ENCODE measurements around the gene RABEP2.
"Not testable (repeated sequence)": the region's sequence is repeated elsewhere in the genome, so short reads cannot be mapped to it uniquely, and the experiment has no call there.

RABEP2 gene

DNA sequence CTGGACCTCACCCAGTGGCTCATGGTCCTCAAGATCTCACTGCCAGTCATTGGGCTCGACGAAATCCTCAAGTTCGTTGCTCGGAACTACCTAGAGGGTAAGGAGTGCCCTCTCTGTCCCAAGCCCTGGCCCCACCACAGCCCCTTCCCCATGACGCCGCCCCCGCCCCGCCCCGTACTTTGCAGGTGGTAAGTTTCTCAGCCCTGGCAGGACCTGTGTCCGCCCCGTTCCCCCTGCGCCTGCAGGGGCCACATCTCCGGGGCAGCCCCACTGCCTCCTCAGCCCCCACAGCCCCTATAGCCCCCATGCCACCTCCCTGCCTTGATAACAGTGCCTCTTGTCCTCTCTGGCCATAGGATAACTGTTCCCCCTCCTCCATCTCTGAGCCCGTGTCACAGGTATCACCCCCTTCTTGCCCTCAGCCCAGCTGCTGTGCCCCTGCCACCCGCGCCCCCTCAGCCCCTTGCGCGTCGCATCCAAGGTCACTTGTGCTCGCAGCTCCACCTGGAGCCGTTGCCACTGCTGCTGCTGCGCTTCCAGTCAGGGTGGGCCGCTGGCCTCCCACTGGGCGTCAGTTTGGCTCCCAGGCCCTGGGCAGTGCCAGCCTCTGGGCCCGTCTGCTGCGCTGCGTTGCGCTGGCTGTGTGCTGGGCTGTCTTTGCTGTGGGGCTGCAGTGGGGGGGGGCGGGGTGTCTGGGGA lies 21.5 kb downstream of the RABEP2 start:
- no peak for DNase-seq (ENCODE audit: low read depth, low spot score)

DNA sequence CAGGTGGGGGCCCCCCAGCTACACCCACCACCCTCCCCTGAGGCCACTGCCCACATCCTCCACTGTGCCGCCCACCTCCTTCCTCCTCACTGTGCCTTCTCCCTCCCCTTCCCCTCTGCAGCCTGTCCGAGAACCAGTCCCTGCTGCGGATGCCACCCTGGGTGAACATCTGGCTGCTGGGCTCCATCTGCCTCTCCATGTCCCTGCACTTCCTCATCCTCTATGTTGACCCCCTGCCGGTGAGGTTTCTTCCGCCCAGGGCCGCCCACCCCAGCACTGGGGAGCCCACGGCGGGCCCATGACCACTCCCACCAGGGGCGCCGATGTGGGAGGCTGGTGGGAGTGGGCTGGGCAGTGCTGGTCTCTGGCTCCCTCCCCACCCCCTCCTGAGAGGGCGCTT lies 22.1 kb downstream of the RABEP2 start:
- no peak for DNase-seq (ENCODE audit: low read depth, low spot score)

DNA sequence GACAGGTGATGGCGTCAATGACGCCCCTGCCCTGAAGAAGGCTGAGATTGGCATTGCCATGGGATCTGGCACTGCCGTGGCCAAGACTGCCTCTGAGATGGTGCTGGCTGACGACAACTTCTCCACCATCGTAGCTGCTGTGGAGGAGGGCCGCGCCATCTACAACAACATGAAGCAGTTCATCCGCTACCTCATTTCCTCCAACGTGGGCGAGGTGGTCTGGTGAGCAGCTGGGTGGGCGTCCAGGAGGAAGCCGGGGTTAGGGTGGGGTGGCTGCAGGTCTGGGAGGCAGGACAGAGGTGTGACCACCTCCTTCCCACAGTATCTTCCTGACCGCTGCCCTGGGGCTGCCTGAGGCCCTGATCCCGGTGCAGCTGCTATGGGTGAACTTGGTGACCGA lies 23.2 kb downstream of the RABEP2 start:
- DNase-seq (ENCODE audit: low read depth, low spot score): no peak

DNA sequence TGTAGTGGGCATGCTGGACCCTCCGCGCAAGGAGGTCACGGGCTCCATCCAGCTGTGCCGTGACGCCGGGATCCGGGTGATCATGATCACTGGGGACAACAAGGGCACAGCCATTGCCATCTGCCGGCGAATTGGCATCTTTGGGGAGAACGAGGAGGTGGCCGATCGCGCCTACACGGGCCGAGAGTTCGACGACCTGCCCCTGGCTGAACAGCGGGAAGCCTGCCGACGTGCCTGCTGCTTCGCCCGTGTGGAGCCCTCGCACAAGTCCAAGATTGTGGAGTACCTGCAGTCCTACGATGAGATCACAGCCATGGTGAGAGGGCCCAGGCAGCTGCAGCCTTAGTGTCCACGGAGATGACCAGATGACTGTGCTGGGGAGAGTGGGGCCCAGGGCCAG lies 24.4 kb downstream of the RABEP2 start:
- no peak for DNase-seq (ENCODE audit: low read depth, low spot score)

DNA sequence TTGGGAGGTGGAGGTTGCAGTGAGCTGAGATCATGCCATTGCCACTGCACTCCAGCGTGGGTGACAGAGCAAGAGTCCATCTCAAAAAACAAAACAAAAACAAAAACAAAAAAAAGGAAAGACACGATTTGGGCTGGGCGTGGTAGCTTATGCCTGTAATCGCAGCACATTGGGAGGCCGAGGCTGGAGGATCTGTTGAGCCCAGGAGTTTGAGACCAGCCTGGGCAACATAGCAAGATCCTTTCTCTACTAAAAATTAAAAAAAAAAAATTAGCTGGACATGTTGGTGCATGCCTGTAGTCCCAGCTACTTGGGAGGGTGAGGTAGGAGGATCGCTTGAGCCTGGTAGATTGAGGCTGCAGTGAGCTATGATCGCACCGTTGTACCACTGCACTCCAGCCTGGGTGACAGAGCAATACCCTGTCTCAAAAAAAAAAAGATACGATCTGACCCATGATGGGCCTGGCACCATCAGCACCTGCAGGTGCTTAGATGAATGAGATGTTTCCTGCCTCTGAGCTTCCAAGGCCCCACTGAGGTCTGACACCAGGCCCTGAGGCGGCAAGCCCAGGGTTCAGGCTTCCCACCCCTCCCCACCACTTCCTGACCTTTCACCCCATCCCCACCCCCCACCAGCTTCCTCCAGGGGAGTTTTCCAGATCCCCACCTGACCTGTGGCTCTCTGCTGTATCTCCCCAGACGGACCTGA lies 25.0 kb downstream of the RABEP2 start:
- DNase-seq (ENCODE audit: low read depth, low spot score): no peak

DNA sequence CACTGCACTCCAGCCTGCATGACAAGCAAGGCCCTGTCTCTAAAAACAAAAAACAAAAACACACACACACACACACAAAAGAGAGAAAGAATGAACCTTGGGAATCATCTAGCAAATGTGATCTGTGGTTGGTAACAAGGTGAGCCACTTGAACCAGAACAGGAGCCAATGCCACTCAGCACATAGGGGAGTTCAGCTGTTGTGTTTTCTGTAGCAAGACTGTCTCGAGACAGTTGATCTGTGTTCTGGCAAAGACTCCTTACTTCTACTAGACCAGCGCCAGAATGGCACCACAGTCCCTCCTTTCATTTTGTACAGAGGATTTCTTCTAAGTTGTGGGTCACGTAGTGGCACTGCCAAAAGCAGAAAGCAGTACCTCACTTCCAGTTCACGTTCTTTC lies 26.1 kb downstream of the RABEP2 start:
- no peak for DNase-seq (ENCODE audit: low read depth, low spot score)

DNA sequence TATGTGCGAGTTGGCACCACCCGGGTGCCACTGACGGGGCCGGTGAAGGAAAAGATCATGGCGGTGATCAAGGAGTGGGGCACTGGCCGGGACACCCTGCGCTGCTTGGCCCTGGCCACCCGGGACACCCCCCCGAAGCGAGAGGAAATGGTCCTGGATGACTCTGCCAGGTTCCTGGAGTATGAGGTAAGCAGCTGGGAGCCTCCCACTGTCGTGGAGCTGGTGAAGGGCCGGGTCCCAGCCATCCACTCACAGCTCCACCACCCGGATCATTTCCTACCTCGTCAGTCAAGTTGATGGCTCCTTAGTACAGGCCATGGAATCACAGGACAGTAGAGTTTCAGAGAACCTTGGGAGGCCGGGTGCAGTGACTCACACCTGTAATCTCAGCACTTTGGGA lies 26.8 kb downstream of the RABEP2 start:
- DNase-seq (ENCODE audit: low read depth, low spot score): no peak

DNA sequence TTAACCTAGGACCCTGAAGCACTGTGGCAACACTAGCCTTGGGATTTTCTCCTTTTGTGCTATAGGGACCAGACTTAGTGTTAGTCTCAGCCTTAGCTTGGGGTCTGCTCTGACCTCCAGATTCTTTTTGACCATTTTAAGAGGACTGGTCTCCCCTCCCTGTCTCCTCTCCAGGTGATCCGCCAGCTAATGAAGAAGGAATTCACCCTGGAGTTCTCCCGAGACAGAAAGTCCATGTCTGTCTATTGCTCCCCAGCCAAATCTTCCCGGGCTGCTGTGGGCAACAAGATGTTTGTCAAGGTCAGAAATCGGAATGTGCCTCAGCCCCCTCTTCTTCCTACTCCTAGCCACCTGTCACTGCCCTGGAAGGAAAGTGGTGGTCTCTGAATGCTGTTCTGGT lies 27.2 kb downstream of the RABEP2 start:
- no peak for DNase-seq (ENCODE audit: low read depth, low spot score)

DNA sequence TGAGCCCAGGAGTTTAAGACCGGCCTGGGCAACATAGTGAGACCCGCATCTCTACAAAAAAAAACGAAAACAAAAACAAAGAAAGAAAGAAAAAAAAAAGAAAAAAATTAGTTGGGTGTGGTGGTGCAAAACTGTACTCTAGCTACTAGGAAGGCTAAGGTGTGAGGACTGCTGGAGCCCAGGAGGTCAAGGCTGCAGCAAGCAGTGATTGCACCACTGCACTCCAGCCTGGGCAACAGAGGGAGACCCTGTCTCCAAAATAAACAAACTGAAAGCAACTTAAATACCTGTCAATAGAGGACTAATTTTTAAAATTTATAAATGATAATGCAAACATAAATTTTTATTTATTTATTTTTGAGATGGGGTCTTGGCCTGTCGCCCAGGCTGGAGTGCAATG lies 29.4 kb downstream of the RABEP2 start:
- DNase-seq (ENCODE audit: low read depth, low spot score): no peak

DNA sequence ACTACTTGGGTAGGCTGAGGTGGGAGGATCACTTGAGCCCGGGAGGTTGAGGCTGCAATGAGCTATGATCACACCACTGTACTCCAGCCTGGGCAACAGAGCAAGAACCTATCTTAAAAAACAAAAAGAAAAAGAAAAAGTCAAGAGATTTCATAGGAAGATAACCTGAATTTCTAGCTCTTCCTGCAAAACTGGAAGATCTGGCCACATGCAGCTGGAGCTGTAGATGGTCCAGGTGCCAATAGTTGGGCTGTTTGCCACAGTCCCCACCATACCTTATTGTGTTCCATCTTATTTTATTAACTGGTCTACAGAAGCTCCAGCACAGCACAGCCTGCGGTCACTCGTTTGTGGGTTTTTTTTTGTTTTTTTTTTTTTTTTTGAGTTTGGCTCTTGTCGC lies 31.7 kb downstream of the RABEP2 start:
- no peak for DNase-seq (ENCODE audit: low read depth, low spot score)

DNA sequence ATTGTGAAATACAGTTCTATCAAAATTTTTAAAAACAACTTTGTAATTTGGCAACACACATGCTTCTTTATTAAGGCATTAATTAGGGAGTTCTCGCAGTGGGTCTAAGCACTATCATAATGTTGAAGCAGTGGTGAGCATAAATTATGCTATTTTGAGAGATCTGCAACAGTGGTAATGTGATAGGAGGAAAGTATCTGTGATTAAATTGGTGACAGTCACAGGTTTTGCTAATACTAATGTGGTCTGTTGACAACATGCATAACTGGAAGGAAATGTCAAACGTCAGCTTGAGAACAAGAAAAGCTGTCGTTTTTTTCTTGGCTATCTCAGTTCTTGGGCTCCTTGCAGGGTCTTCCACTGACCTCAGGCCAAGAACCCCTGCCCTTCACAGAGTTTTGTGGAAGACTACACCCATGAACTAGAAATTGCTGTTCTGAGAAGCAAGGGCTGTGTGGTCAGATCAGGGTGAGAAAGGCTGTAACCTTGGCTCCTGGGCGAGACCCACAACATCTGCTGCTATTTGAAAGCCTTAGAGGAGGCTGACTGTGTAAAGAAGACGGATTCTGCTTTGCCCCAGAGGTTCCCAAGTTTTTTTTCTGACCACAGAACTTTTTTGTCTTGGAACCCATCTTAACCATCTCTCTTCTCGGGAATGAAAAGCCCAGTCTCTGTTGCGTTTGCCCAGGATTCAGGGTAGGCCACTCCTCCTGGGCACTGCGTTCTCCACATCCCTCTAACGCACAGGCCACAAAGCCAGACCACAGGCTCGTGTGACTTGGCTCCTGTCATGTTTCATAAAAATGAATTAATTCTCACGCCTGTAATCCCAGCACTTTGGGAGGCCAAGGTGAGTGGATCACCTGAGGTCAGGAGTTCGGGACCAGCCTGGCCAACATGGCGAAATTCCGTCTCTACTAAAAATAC lies 32.8 kb downstream of the RABEP2 start:
- DNase-seq (ENCODE audit: low read depth, low spot score): no peak

DNA sequence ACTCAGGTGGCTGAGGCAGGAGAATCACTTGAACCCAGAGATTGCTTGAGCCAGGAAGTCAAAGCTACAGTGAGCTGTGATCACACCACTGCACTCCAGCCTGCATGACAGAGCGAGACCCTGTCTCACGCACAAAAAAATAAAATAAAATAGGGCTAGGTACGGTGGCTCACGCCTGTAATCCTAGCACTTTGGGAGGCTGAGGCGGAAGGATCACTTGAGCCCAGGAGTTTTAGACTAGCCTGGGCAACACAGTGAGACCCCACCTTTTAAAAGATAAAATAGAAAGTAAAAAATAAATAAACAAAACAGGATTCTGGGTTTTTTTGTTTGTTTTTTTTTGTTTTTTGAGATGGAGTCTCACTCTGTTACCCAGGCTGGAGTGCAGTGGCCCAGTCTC lies 34.7 kb downstream of the RABEP2 start:
- DNase-seq (ENCODE audit: low read depth, low spot score): not testable (repeated sequence)

DNA sequence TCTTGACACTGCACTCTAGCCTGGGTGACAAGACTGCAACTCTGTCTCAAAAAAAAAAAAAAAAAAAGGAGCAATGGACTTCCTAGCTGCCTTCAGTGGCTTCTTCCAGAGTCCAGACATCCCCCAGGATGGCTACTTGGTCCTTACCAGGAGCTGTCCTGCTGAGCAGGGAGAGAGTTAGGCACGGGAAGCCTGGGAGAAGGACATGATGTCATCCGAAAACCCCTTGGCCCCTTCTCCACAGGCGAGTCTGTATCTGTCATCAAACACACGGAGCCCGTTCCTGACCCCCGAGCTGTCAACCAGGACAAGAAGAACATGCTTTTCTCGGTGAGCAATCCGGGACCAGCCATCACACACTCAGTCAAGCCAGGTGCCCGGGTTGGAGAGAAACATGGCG lies 38.1 kb downstream of the RABEP2 start:
- DNase-seq (ENCODE audit: low read depth, low spot score): no peak

DNA sequence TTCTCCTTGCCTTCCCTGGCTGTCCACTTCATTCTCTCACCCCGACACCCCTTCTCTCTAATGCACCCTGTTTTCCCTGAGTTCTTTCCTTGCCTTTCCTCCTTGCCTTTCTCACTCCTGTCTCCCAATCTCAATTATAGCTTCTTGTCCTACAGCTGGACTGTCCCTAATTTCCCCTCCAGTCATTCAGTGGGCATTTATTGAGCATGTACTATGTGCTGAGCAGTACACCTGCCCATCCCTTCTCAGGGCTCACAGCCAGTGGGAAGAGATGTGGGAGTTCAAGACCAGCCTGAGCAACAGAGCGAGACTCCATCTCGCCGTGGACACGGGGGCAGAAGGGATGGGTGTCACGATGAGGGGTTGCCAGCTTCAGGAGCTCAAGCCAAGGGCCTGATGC lies 41.0 kb downstream of the RABEP2 start:
- DNase-seq (ENCODE audit: low read depth, low spot score): no peak

DNA sequence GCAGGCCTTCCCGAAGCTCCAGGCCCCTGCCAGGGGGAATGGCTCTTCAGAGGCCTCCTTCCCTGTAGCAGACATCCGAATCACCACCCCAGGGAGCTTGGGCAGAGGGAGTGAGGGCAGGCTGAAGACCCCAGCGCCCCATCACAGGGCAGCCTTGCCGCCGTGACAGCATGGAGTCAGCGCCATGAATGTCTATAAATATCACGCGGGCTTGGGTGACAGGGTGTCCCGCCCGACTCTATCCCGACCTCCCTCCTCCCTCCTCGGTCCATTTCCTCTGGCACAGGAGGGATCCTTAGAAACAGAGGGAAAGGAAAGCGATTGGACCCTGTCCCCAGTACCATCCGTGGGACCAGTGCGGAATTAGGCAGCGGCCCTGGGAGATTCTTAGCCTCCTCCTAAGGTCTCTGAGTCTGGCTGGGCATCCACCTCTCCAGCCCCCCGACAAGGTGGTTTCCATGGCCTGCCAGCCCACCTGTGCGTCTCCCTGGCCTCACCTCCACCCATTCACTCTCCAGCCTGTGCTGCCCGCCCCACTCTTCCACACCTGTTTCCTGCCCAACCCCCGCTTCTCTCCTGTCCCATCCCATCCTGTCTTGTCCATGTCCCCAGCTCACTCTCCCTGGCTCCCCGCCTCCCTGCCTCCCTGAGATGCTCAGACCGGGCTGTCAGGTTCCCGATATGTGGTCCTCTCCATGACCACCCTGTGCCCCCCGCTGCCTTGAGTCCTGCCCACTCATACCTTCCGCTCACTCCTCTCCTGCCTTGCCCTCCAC lies 41.6 kb downstream of the RABEP2 start:
- no peak for DNase-seq (ENCODE audit: low read depth, low spot score)

DNA sequence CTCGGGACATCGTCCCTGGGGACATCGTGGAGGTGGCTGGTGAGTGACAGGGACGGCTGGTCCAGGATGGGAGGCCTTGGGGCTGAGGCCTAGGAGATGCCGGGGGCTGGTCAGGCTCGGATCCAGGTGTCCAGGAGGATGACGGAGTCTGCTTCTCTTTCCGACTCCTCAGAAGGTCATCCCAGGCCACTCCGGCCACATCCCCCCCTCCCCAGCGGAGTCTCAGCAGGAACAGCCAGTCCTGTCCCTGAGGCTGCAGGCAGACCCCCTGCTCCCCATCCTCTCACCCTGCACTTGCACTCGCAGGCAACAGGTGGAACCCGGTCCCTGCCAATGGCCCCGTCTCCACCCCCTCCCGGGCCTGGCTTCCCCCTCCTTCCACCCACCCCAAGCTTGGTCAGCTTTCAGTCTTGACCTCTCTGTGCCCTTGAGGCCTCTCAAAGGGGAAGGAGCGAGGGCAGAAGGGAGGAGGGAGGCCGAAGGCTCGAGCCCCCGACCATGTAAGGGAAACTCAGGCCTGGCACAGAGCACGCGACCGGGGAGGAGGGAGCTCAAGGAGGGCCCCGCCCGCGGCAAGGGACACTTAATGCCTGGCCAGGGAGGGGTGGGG lies 42.4 kb downstream of the RABEP2 start:
- no peak for DNase-seq (ENCODE audit: low read depth, low spot score)

DNA sequence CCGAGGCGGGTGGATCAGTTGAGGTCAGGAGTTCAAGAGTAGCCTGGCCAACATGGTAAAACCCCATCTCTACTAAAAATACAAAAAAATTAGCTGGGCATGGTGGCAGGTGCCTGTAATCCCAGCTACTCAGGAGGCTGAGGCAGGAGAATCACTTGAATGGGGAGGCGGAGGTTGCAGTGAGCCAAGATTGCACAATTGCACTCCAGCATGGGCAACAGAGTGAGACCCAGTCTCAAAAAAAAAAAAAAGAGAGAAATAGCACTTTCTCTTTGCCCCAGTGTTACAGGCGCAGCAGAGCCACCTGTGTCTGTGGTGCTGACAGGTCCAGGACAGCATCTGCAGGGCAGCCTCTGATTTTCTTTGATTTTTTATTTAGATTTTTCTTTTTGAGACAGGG lies 43.5 kb downstream of the RABEP2 start:
- DNase-seq (ENCODE audit: low read depth, low spot score): not testable (repeated sequence)

DNA sequence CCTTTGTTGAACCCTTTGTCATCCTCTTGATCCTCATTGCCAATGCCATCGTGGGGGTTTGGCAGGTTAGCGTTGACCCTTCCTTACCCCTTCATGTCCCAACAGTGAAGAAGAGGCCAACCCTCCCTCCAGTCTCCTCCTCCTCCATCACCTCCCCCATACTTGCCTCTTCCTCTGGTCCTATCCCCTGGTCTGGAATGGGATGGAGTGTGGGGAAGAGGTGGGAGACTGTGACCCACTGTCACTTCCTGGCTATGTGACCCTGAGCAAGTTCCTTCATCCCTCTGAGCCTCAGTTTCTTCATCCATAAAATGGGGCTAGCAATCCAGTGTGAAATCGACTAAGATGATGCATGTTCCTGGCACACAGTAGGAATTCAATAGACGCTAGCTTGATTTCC lies 44.1 kb downstream of the RABEP2 start:
- no peak for DNase-seq (ENCODE audit: low read depth, low spot score)

DNA sequence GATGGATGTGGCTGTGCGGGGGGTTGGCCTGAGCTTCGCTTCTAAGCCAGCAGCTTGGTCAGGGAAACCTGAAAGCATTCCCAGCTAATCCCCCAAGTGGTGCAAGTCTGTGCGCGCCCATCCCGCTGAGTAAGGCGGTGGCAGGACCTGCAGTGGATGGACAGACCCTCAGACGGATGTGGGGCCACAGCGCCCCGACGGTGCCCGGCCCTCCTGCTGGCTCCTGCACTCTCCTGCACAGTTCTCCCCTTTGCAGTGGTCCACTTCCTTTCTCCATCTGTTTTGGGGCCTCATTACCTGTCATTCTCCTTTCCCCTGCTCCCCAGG lies 44.5 kb downstream of the RABEP2 start:
- DNase-seq (ENCODE audit: low read depth, low spot score): no peak

DNA sequence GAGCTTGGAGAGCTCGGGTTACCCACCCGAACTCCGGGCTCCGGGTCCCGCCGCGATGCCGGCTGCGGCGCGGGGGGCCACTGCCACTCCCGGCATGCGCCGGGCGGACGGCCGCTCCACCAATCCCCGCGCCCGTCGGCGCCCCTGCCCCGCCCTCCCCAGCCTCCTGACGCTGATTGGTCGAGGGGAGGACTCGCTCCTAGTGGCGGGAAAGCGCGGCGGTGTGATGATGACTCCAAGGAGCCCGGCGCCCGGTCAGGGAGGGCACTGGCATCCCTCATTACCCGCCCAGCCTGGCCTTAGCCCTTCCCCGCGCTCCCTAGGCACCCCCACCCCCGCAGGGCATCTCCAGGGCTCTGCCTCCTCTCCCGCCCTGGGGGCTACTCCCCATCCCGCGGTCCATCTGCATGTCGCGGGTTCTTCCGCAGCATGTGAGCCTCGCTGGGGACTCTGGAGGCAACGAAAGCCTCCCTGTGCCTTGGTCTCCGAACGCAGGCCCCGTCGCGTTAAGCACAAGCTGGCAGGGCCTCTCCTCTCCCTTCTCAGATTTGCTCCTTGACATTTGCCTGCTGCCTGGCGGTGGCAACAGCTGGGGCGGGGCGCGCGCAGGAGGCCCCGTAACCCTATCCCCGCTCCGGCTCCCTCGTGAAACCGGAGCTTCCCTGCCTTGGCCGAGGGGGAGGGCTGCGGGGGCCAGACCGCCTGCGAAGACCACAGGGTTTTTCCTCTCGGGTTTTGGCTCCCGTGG lies 45.0 kb downstream of the RABEP2 start:
- no peak for DNase-seq (ENCODE audit: low read depth, low spot score)
